ENCODE results near the gene MYRF.

The MYRF gene

GRCh38 chr11:61728066-61728939 is 24.1 kb upstream of the MYRF start:
- DNase-seq (no peak), ATAC-seq (replicated peaks) (peak; percentile 47 to 61)
- Mint-ChIP-seq H3K4me1 (peaks cover 5 to 15% of the 10 kb centered on the region in 2 donors), H3K36me3 (no peaks in the 10 kb centered on the region), H3K27ac (no peak overlapping the region), H3K4me3 (no peak overlapping the region), H3K27me3 (no peaks in the 10 kb centered on the region), H3K9me3 (no peaks in the 10 kb centered on the region)

GRCh38 chr11:61728940-61729219 is 23.6 kb upstream of the MYRF start:
- no peak overlapping the region for H3K4me3 Mint-ChIP-seq
- H3K27ac Mint-ChIP-seq: peak overlapping the region; percentile 1
- DNase-seq: no peak
- no peaks in the 10 kb centered on the region for H3K27me3 Mint-ChIP-seq
- H3K36me3 Mint-ChIP-seq: no peaks in the 10 kb centered on the region
- peaks cover 8 to 20% of the 10 kb centered on the region in 2 donors for H3K4me1 Mint-ChIP-seq
- no peaks in the 10 kb centered on the region for H3K9me3 Mint-ChIP-seq
- ATAC-seq (replicated peaks): peak in 1 of 2 donors; percentile 37

- no peak overlapping the region for H3K27ac Mint-ChIP-seq
- ATAC-seq (replicated peaks): no peak
- peaks cover 8 to 20% of the 10 kb centered on the region in 2 donors for H3K4me1 Mint-ChIP-seq
- no peaks in the 10 kb centered on the region for H3K9me3 Mint-ChIP-seq
- H3K27me3 Mint-ChIP-seq: no peaks in the 10 kb centered on the region
- no peak overlapping the region for H3K4me3 Mint-ChIP-seq
- H3K36me3 Mint-ChIP-seq: no peaks in the 10 kb centered on the region
- no peak for DNase-seq
Observed at GRCh38 chr11:61730240-61730994, 22.0 kb upstream of the MYRF start.

- no peaks in the 10 kb centered on the region for H3K9me3 Mint-ChIP-seq
- ATAC-seq (replicated peaks) (no peak), DNase-seq (no peak)
- H3K4me3 Mint-ChIP-seq: no peak overlapping the region
- no peaks in the 10 kb centered on the region for H3K27me3 Mint-ChIP-seq
- peaks cover 8 to 20% of the 10 kb centered on the region in 2 donors for H3K4me1 Mint-ChIP-seq
- H3K36me3 Mint-ChIP-seq: no peaks in the 10 kb centered on the region
- no peak overlapping the region for H3K27ac Mint-ChIP-seq
Observed at GRCh38 chr11:61731211-61731951, 21.1 kb upstream of the MYRF start.

GRCh38 chr11:61731952-61732675 is 20.3 kb upstream of the MYRF start:
- no peaks in the 10 kb centered on the region for H3K27me3 Mint-ChIP-seq
- ATAC-seq (replicated peaks): no peak
- peaks cover 8 to 20% of the 10 kb centered on the region in 2 donors for H3K4me1 Mint-ChIP-seq
- no peaks in the 10 kb centered on the region for H3K36me3 Mint-ChIP-seq
- H3K27ac Mint-ChIP-seq: no peak overlapping the region
- no peak overlapping the region for H3K4me3 Mint-ChIP-seq
- no peaks in the 10 kb centered on the region for H3K9me3 Mint-ChIP-seq
- DNase-seq: no peak

- Mint-ChIP-seq H3K9me3 (no peaks in the 10 kb centered on the region), H3K27ac (no peak overlapping the region), H3K4me3 (no peak overlapping the region), H3K4me1 (peaks cover 8 to 20% of the 10 kb centered on the region in 2 donors), H3K27me3 (peaks cover 0 to under 1% of the 10 kb centered on the region in 2 donors), H3K36me3 (no peaks in the 10 kb centered on the region)
- ATAC-seq (replicated peaks): no peak
- no peak for DNase-seq
Observed at GRCh38 chr11:61732705-61733104, 19.7 kb upstream of the MYRF start.

GRCh38 chr11:61733120-61733978 is 19.1 kb upstream of the MYRF start:
- Mint-ChIP-seq H3K36me3 (no peaks in the 10 kb centered on the region), H3K4me1 (peaks cover 6 to 17% of the 10 kb centered on the region in 2 donors), H3K27me3 (peaks cover 0 to 7% of the 10 kb centered on the region in 2 donors), H3K4me3 (no peak overlapping the region), H3K27ac (peak overlapping the region; percentile 70), H3K9me3 (no peaks in the 10 kb centered on the region)
- ATAC-seq (replicated peaks): peak; percentile 95 to 96
- DNase-seq: peak; percentile 68

GRCh38 chr11:61734767-61735166 is 17.7 kb upstream of the MYRF start:
- Mint-ChIP-seq H3K36me3 (no peaks in the 10 kb centered on the region), H3K27ac (no peak overlapping the region), H3K9me3 (no peaks in the 10 kb centered on the region), H3K4me3 (no peak overlapping the region), H3K27me3 (peaks cover 0 to 9% of the 10 kb centered on the region in 2 donors), H3K4me1 (peaks cover 4 to 7% of the 10 kb centered on the region in 2 donors)
- DNase-seq: no peak
- ATAC-seq (replicated peaks): no peak

GRCh38 chr11:61735391-61735790 is 17.0 kb upstream of the MYRF start:
- H3K27ac Mint-ChIP-seq: no peak overlapping the region
- H3K4me1 Mint-ChIP-seq: peaks cover 4 to 7% of the 10 kb centered on the region in 2 donors
- no peaks in the 10 kb centered on the region for H3K9me3 Mint-ChIP-seq
- no peak overlapping the region for H3K4me3 Mint-ChIP-seq
- no peak for ATAC-seq (replicated peaks)
- peaks cover 0 to 9% of the 10 kb centered on the region in 2 donors for H3K27me3 Mint-ChIP-seq
- no peaks in the 10 kb centered on the region for H3K36me3 Mint-ChIP-seq
- DNase-seq: no peak

- no peak overlapping the region for H3K4me3 Mint-ChIP-seq
- ATAC-seq (replicated peaks) (no peak), DNase-seq (no peak)
- peaks cover 4 to 7% of the 10 kb centered on the region in 2 donors for H3K4me1 Mint-ChIP-seq
- H3K9me3 Mint-ChIP-seq: no peaks in the 10 kb centered on the region
- no peaks in the 10 kb centered on the region for H3K36me3 Mint-ChIP-seq
- H3K27me3 Mint-ChIP-seq: peaks cover 0 to 9% of the 10 kb centered on the region in 2 donors
- H3K27ac Mint-ChIP-seq: no peak overlapping the region
Observed at GRCh38 chr11:61736310-61736709, 16.1 kb upstream of the MYRF start.

GRCh38 chr11:61737131-61737530 is 15.3 kb upstream of the MYRF start:
- Mint-ChIP-seq H3K27me3 (peaks cover 0 to 9% of the 10 kb centered on the region in 2 donors), H3K4me1 (peaks cover 4 to 7% of the 10 kb centered on the region in 2 donors), H3K36me3 (no peaks in the 10 kb centered on the region), H3K9me3 (no peaks in the 10 kb centered on the region), H3K4me3 (no peak overlapping the region), H3K27ac (no peak overlapping the region)
- DNase-seq: no peak
- ATAC-seq (replicated peaks): no peak

GRCh38 chr11:61737636-61738386 is 14.6 kb upstream of the MYRF start:
- DNase-seq: no peak

GRCh38 chr11:61738776-61739175 is 13.7 kb upstream of the MYRF start:
- Mint-ChIP-seq H3K4me1 (no peaks in the 10 kb centered on the region), H3K27ac (no peak overlapping the region), H3K27me3 (peaks cover 0 to 9% of the 10 kb centered on the region in 2 donors), H3K36me3 (no peaks in the 10 kb centered on the region), H3K9me3 (no peaks in the 10 kb centered on the region), H3K4me3 (no peak overlapping the region)
- ATAC-seq (replicated peaks) (no peak), DNase-seq (no peak)

More at GRCh38 chr11:61737636-61738386, 14.6 kb upstream of the MYRF start:
- H3K27ac Mint-ChIP-seq: no peak overlapping the region
- H3K4me1 Mint-ChIP-seq: peaks cover 4 to 7% of the 10 kb centered on the region in 2 donors
- no peaks in the 10 kb centered on the region for H3K36me3 Mint-ChIP-seq
- no peaks in the 10 kb centered on the region for H3K9me3 Mint-ChIP-seq
- peaks cover 0 to 9% of the 10 kb centered on the region in 2 donors for H3K27me3 Mint-ChIP-seq
- ATAC-seq (replicated peaks): no peak
- no peak overlapping the region for H3K4me3 Mint-ChIP-seq

Data from stimulated activated naive B cell treated with anti-CD40 and anti-IgM and Interleukin-4, amounts not matched to agents 10 μg/mL and 1 μg/mL and 100 μg/mL, for 72 hours (primary cell).